Aorta (tissue), 5 donors: ENCODE results near the gene KIAA1755. TPM values are rescaled to one million over a fixed set of nuclear protein-coding genes. Genes with fewer than 3 reads are reported as not detected.
A peak's percentile ranks its signal among the peaks of the same experiment; 100 is the strongest.

ENCODE experiments used
- ATAC-seq: fragments of 200-7000 bp; cut with Tn5 transposase; one replicate; pipeline ENCODE4 v1.9.1; 2022; ENCODE audit warnings: moderate library complexity; ENCODE audit not compliant: low FRiP score
- DNase-seq, 2 donors: peaks; one replicate each; pipeline ENCODE4 v3.0.0-alpha.2; 2020
- H3K27ac ChIP-seq, 2 donors: one replicate each; pipeline ENCODE4 v1.5.1; 2013; ENCODE audit warnings: low read length in 2 of 2, mild to moderate bottlenecking in 2 of 2, moderate library complexity in 2 of 2, control low read depth in 1 of 2, inconsistent platforms in 1 of 2, low read depth in 1 of 2
- H3K27me3 ChIP-seq, 2 donors: one replicate each; pipeline ENCODE4 v1.6.1; 2013; ENCODE audit warnings: control low read depth in 1 of 2, low read length in 1 of 2, mild to moderate bottlenecking in 1 of 2, moderate library complexity in 1 of 2; ENCODE audit not compliant: insufficient read depth in 2 of 2, control insufficient read depth in 1 of 2
- H3K36me3 ChIP-seq, 2 donors: one replicate each; pipeline ENCODE4 v1.6.1; 2013; ENCODE audit warnings: control low read depth in 1 of 2, low read length in 1 of 2, mild to moderate bottlenecking in 1 of 2; ENCODE audit not compliant: insufficient read depth in 2 of 2, control insufficient read depth in 1 of 2
- H3K4me1 ChIP-seq, 2 donors: one replicate each; pipeline ENCODE4 v1.6.1; 2013; ENCODE audit warnings: low read length in 2 of 2, control low read depth in 1 of 2, mild to moderate bottlenecking in 1 of 2, moderate library complexity in 1 of 2; ENCODE audit not compliant: insufficient read depth in 2 of 2, control insufficient read depth in 1 of 2
- H3K4me3 ChIP-seq, 2 donors: one replicate each; pipeline ENCODE4 v1.5.1; 2013; ENCODE audit warnings: low read length in 2 of 2, control low read depth in 1 of 2, mild to moderate bottlenecking in 1 of 2
- H3K9me3 ChIP-seq: one replicate; pipeline ENCODE4 v1.6.1; 2013; ENCODE audit warnings: mild to moderate bottlenecking, low read length; ENCODE audit not compliant: control insufficient read depth
- WGBS, 2 donors: extraction: QIAGEN DNeasy Blood & Tissue Kit; methylation state at CpG; one replicate each; pipeline ENCODE4 v1.1.7; 2013; 5-methylcytosine and 5-hydroxymethylcytosine counted together
- intact Hi-C, 2 donors: fragments of 100-400 bp; cut with DNase I; formaldehyde crosslinking; loops; one replicate each; pipeline versions ENCODE4 v1.14.2 to v1.15.0; 2022
- polyA plus RNA-seq, 2 donors: library from polyadenylated mRNA; stranded (reverse); fragments of 200-250 nt; gene quantifications; one replicate each; pipeline ENCODE4 v1.2.3, GENCODE V29; 2013
- total RNA-seq, 2 donors: library from RNA; stranded (reverse); fragmentation: NEBNext Ultra II Directional; extraction: Animal tissue kit (Norgen Biotek cat#: 25700); gene quantifications; one replicate each; pipeline ENCODE4 v1.2.1, GENCODE V29; 2021
- donor health status: healthy with polysubstance abuse.
- donor health status: Bipolar disorder and iron deficiency.
- donor health status: DM: no; HTN: no; CAD: no.
- donor health status: DM: no; HTN: no; CAD: no.
- donor health status: DM: yes; HTN: yes; CAD: no.

KIAA1755 gene
- total and polyA plus RNA-seq, 4 donors: 2.0 to 46.4 (median 20.6) TPM

GRCh38 chr20:38219006-38219950 is 41.3 kb downstream of the KIAA1755 start:
- Histone ChIP-seq H3K4me3 (no peak overlapping the region), H3K9me3 (no peaks in the 10 kb centered on the region), H3K27ac (no peak overlapping the region), H3K27me3 (no peaks in the 10 kb centered on the region), H3K4me1 (no peaks in the 10 kb centered on the region), H3K36me3 (no peaks in the 10 kb centered on the region)
- ATAC-seq (no peak), DNase-seq (peak in 1 of 2 donors; percentile 71)
- intact Hi-C loops: loop anchor here (5.0 to 10.0 kb wide), 2 partner anchors 52 to 314 kb away; partner anchors contain the start of genes TGM2 (in 1 of the 2) and VSTM2L (in 1 of the 2)
- WGBS, 2 donors: 81 to 85% methylated on average over 19 of the region's 19 CpGs

GRCh38 chr20:38218566-38218885 is 42.0 kb downstream of the KIAA1755 start:
- Histone ChIP-seq H3K4me1 (no peaks in the 10 kb centered on the region), H3K9me3 (no peaks in the 10 kb centered on the region), H3K4me3 (no peak overlapping the region), H3K36me3 (no peaks in the 10 kb centered on the region), H3K27ac (no peak overlapping the region), H3K27me3 (no peaks in the 10 kb centered on the region)
- DNase-seq (peak in 1 of 2 donors; percentile 55), ATAC-seq (no peak)
- intact Hi-C loops: loop anchor here (5.0 to 10.0 kb wide), 2 partner anchors 51 to 314 kb away; partner anchors contain the start of genes TGM2 (in 1 of the 2) and VSTM2L (in 1 of the 2)
- WGBS, 2 donors: 83 to 90% methylated on average over 7 of the region's 7 CpGs

GRCh38 chr20:38217791-38218565 is 42.6 kb downstream of the KIAA1755 start:
- Histone ChIP-seq H3K36me3 (no peaks in the 10 kb centered on the region), H3K9me3 (no peaks in the 10 kb centered on the region), H3K4me1 (no peaks in the 10 kb centered on the region), H3K27me3 (no peaks in the 10 kb centered on the region), H3K4me3 (no peak overlapping the region), H3K27ac (no peak overlapping the region)
- ATAC-seq (peak; percentile 45), DNase-seq (peak; percentile 80 to 92)
- WGBS, 2 donors: 38 to 44% methylated on average over 15 of the region's 15 CpGs
- intact Hi-C loops: loop anchor here (2.0 to 10.0 kb wide), 3 partner anchors 49 to 313 kb away; partner anchors contain the start of genes TGM2 (in 1 of the 2) and VSTM2L (in 1 of the 2)

- intact Hi-C loops: loop anchor here (2.0 to 10.0 kb wide), 3 partner anchors 48 to 312 kb away; partner anchors contain the start of genes TGM2 (in 1 of the 2) and VSTM2L (in 1 of the 2)
Measured at GRCh38 chr20:38216746-38217595, 43.6 kb downstream of the KIAA1755 start.

GRCh38 chr20:38216201-38216600 is 44.3 kb downstream of the KIAA1755 start:
- Histone ChIP-seq H3K4me3 (no peak overlapping the region), H3K27me3 (no peaks in the 10 kb centered on the region), H3K36me3 (no peaks in the 10 kb centered on the region), H3K4me1 (no peaks in the 10 kb centered on the region), H3K27ac (no peak overlapping the region), H3K9me3 (no peaks in the 10 kb centered on the region)
- intact Hi-C loops: loop anchor here (2.0 to 10.0 kb wide), 3 partner anchors 47 to 311 kb away; partner anchors contain the start of genes TGM2 (in 1 of the 2) and VSTM2L (in 1 of the 2)
- ATAC-seq (no peak), DNase-seq (peak in 1 of 2 donors; percentile 47)
- WGBS, 2 donors: 85 to 88% methylated on average over 6 of the region's 6 CpGs

More at GRCh38 chr20:38216746-38217595, 43.6 kb downstream of the KIAA1755 start:
- H3K4me3 ChIP-seq: no peak overlapping the region
- H3K4me1 ChIP-seq: no peaks in the 10 kb centered on the region
- DNase-seq (peak in 1 of 2 donors; percentile 63), ATAC-seq (no peak)
- H3K36me3 ChIP-seq: no peaks in the 10 kb centered on the region
- 90% methylated on average over 22 to 24 of the region's 24 CpGs for WGBS, 2 donors
- H3K9me3 ChIP-seq: no peaks in the 10 kb centered on the region
- H3K27ac ChIP-seq: no peak overlapping the region
- H3K27me3 ChIP-seq: no peaks in the 10 kb centered on the region

DNA sequence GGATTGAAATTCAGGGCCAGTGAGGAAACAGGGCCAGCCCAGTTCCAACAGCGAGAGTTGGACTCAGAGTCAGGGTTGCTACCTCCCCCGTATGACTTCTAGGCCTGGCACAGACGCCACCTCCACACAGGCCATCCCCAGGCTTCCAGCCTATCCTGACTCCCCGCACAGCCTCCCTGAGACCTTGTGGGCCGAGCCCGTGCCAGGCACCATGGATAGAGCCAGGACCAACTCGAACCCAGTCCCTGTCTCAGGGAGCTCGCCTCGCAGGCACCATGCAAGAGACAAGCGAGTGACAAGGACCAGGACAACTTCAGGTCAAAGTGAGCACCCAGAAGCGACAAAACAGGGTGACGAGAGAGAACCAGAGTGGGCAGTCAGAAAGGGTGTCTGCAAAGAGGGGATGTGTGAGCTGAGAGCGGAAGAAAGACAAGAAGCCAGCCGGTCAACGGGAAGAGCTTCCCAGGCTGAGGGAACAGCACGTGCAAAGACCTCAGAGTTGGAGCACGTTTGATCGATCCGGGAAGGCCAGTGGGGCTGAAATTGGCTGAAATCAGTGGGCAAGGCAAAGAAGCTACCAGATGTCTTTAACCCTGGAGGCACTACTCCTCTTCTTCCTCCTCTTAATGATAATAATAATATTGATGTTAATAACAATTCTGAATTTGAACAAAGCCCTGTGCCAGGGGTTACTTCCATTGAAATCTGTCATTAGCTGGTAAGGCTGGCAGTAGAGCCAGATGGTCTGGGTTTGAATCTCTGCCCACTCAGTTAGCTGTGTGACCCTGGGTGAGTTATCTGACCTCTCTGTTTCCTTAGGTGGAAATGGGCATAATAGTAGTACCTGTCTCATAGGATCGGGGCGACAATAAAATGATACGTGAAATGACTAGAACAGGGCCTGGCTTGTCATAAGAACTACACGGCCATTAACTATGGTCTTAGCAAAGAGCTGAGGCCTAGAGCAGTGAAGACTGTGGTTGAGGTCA is 45.0 kb downstream of the KIAA1755 start:
- H3K27me3 ChIP-seq: no peaks in the 10 kb centered on the region
- H3K27ac ChIP-seq: no peak overlapping the region
- no peaks in the 10 kb centered on the region for H3K36me3 ChIP-seq
- ATAC-seq: no peak
- no peak overlapping the region for H3K4me3 ChIP-seq
- whole genome bisulfite sequencing, 2 donors: 83 to 88% methylated on average over 23 of the region's 23 CpGs
- H3K4me1 ChIP-seq: no peaks in the 10 kb centered on the region
- peak in 1 of 2 donors; percentile 65 for DNase-seq
- H3K9me3 ChIP-seq: no peaks in the 10 kb centered on the region
- intact Hi-C loops: loop anchor here (2.0 to 10.0 kb wide), 3 partner anchors 47 to 311 kb away; partner anchors contain the start of genes TGM2 (in 1 of the 2) and VSTM2L (in 1 of the 2)
